Spleen (tissue), 11 donors: ENCODE data around the gene LPP. TPM values are rescaled to one million over a fixed set of nuclear protein-coding genes. Genes with fewer than 3 reads are reported as not detected.

ENCODE experiments used
- DNase-seq: peaks from one replicate; pipeline ENCODE4 v3.0.0-alpha.2; 2020
- H3K27ac ChIP-seq, 8 donors: fragments of 200-600 bp; sonication (generic) in 7 of 8; 1 replicate in 4 of 8; 2 replicates in 4 of 8; pipeline versions ENCODE4 v1.5.0 to v1.8.0; 2016 to 2021; ENCODE audit warnings: inconsistent platforms in 4 of 8, mild to moderate bottlenecking in 4 of 8, moderate library complexity in 1 of 8
- H3K27me3 ChIP-seq, 7 donors: fragments of 200-600 bp; sonication (generic) in 6 of 7; replicated peaks in 1 of 7; 1 replicate in 4 of 7; 2 replicates in 3 of 7; pipeline versions ENCODE4 v1.5.0 to v1.8.0; 2016 to 2021; ENCODE audit warnings: inconsistent platforms in 3 of 7, mild to moderate bottlenecking in 1 of 7
- H3K36me3 ChIP-seq, 6 donors: fragments of 200-600 bp; sonication (generic) in 5 of 6; 1 replicate in 4 of 6; 2 replicates in 2 of 6; pipeline versions ENCODE4 v1.5.0 to v1.8.0; 2016 to 2021; ENCODE audit warnings: inconsistent platforms in 2 of 6
- H3K4me1 ChIP-seq, 6 donors: fragments of 200-600 bp; sonication (generic) in 5 of 6; 1 replicate in 3 of 6; 2 replicates in 3 of 6; pipeline versions ENCODE4 v1.5.0 to v1.8.0; 2016 to 2021; ENCODE audit warnings: inconsistent platforms in 3 of 6
- H3K4me3 ChIP-seq, 8 donors: fragments of 200-600 bp; sonication (generic) in 7 of 8; 1 replicate in 4 of 8; 2 replicates in 4 of 8; pipeline versions ENCODE4 v1.5.0 to v1.8.0; 2016 to 2021; ENCODE audit warnings: inconsistent platforms in 4 of 8, mild to moderate bottlenecking in 4 of 8, moderate library complexity in 2 of 8
- H3K9me3 ChIP-seq, 8 donors: fragments of 200-600 bp; sonication (generic) in 7 of 8; 1 replicate in 4 of 8; 2 replicates in 4 of 8; pipeline versions ENCODE4 v1.5.0 to v1.8.0; 2016 to 2021; ENCODE audit warnings: inconsistent platforms in 4 of 8
- POLR2A ChIP-seq, 3 donors: fragments of 450-650 bp; IDR thresholded peaks; one replicate each; pipeline ENCODE4 v1.5.1; 2017; ENCODE audit warnings: antibody characterized with exemption in 3 of 3, mild to moderate bottlenecking in 1 of 3
- POLR2AphosphoS5 ChIP-seq, 3 donors: sonication (generic); formaldehyde crosslinking; IDR thresholded peaks; one replicate each; pipeline ENCODE4 v1.5.1; 2017; ENCODE audit warnings: antibody characterized with exemption in 3 of 3
- WGBS, 5 donors: extraction: QIAGEN DNeasy Blood & Tissue Kit in 3 of 5; methylation state at CpG; one replicate each; pipeline versions ENCODE4 v1.1.5 to v1.1.7; 2013 to 2018; 5-methylcytosine and 5-hydroxymethylcytosine counted together
- intact Hi-C: fragments of 100-400 bp; cut with DNase I; formaldehyde crosslinking; loops from one replicate; pipeline ENCODE4 v1.15.0; 2023; ENCODE audit warnings: low total_unique reads
- polyA plus RNA-seq, 3 donors: library from polyadenylated mRNA; stranded (reverse); fragments of 200-250 nt; gene quantifications; one replicate each; pipeline ENCODE4 v1.2.1, GENCODE V29; 2013
- total RNA-seq, 7 donors: library from RNA; depleted of rRNA in 3 of 7; stranded (reverse); fragments of >200 nt in 3 of 7; fragmentation: NEBNext Ultra II Directional in 4 of 7; extraction: Animal tissue kit (Norgen Biotek cat#: 25700) in 4 of 7; gene quantifications; one replicate each; pipeline versions ENCODE4 v1.1.0 to v1.2.1, GENCODE V29; 2016 to 2021
- TF ChIP-seq, protein P1 (sequence below), 11 experiments: fragments of 200-600 bp in 7 of 11; fragments of 450-650 bp in 4 of 11; sonication (generic) in 4 of 11; IDR thresholded peaks in 8 of 11; conservative IDR thresholded peaks in 3 of 11; 1 replicate in 7 of 11; 2 replicates in 4 of 11; pipeline versions ENCODE4 v1.4.0 to v1.8.0; 2016 to 2021; ENCODE audit warnings: antibody characterized with exemption in 11 of 11, inconsistent platforms in 4 of 11, mild to moderate bottlenecking in 1 of 11
- donor health status: healthy with polysubstance abuse.
- donor health status: DM: no; HTN: no; CAD: no; lungs with moderate emphysema.
- donor health status: DM: no; HTN: no; CAD: no.
- donor health status: Bipolar disorder and iron deficiency.
- donor health status: healthy.
- donor health status: DM: no; HTN: no; CAD: no.
- donor health status: DM: yes; HTN: yes; CAD: no.

LPP gene
- total and polyA plus RNA-seq, 10 donors = 2.4 to 270 (median 156) TPM

DNA sequence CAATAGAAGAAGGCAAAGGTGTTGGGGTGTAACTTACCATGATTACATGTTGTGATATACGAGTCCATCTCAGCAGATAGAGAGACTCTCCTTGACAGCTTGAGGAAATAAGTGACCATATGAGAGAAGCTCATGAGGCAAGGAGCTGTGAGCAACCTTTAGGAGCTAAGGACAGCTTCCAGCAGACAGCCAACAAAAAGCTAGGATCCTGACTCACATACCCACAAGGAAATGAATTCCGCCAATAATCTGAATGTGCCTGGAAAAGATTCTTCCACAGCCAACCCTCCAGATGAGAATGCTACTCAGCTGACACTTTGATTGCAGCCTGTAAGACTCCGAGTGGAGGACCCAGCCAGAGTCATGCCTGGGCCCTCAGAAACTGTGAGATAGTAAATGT lies 678.2 kb downstream of the LPP start:
- Histone ChIP-seq H3K36me3 (no peaks in the 10 kb centered on the region), H3K27ac (no peak overlapping the region), H3K27me3 (no peaks in the 10 kb centered on the region), H3K4me3 (no peak overlapping the region), H3K9me3 (no peaks in the 10 kb centered on the region), H3K4me1 (peaks cover 0 to 23% (median 3%) of the 10 kb centered on the region in 6 donors)
- no peak for TF ChIP-seq POLR2AphosphoS5 (IDR thresholded peaks at IDR 0.05)
- TF ChIP-seq, protein P1, sequence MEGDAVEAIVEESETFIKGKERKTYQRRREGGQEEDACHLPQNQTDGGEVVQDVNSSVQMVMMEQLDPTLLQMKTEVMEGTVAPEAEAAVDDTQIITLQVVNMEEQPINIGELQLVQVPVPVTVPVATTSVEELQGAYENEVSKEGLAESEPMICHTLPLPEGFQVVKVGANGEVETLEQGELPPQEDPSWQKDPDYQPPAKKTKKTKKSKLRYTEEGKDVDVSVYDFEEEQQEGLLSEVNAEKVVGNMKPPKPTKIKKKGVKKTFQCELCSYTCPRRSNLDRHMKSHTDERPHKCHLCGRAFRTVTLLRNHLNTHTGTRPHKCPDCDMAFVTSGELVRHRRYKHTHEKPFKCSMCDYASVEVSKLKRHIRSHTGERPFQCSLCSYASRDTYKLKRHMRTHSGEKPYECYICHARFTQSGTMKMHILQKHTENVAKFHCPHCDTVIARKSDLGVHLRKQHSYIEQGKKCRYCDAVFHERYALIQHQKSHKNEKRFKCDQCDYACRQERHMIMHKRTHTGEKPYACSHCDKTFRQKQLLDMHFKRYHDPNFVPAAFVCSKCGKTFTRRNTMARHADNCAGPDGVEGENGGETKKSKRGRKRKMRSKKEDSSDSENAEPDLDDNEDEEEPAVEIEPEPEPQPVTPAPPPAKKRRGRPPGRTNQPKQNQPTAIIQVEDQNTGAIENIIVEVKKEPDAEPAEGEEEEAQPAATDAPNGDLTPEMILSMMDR (IDR thresholded peaks at IDR 0.05 in 8 of 11, conservative IDR thresholded peaks at IDR 0.05 in 3 of 11) = no peak
- no peak for TF ChIP-seq POLR2A (IDR thresholded peaks at IDR 0.05)
- no peak for DNase-seq
- intact Hi-C loops = no loop called here
- WGBS, 5 donors = 94 to 99% (median 97%) methylated on average over 3 of the region's 3 CpGs

DNA sequence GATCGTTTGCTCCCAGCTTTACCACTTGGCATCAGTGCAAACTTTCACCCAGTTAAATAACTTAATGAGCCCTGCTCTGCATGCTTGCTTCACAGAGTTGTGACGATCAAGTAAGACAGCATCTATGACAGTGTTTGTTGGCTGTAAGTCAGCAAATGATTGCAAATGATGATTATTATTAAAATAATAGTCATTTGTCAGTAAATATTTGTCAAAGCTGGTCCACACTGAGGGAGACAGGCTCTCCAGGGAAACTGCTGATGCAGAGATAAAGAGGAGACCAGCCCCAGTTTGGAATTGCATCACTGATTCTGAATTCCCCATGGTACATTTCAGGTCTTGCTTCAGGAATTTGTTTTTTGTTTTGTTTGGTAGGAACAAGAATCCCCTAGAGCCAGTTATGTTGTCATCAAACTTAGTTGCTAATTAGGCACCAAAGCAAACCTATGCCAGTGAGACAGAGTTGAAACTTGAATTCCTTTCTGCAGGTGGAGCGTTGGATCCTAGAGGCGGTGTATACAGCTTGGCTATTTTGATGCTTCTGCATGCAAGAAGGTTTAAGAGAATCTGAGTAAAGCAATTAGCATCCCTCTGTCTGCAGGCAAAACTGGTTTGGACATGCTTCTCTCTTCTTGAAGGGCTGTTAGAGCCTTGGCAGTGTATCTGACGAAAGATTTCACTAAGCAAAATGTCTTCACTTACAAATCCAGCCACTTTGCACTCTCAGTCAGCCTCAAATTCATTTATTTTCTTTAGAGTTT lies 679.2 kb downstream of the LPP start:
- Histone ChIP-seq H3K9me3 (no peaks in the 10 kb centered on the region), H3K4me1 (peaks cover 0 to 23% (median 3%) of the 10 kb centered on the region in 6 donors), H3K4me3 (no peak overlapping the region), H3K27ac (no peak overlapping the region), H3K27me3 (no peaks in the 10 kb centered on the region), H3K36me3 (no peaks in the 10 kb centered on the region)
- DNase-seq = no peak
- TF ChIP-seq, protein P1 (IDR thresholded peaks at IDR 0.05 in 8 of 11, conservative IDR thresholded peaks at IDR 0.05 in 3 of 11) = no peak
- TF ChIP-seq POLR2A (IDR thresholded peaks at IDR 0.05) (no peak), POLR2AphosphoS5 (IDR thresholded peaks at IDR 0.05) (no peak)
- intact Hi-C loops = no loop called here
- 89 to 92% (median 90%) methylated on average over 5 of the region's 5 CpGs for WGBS, 5 donors

DNA sequence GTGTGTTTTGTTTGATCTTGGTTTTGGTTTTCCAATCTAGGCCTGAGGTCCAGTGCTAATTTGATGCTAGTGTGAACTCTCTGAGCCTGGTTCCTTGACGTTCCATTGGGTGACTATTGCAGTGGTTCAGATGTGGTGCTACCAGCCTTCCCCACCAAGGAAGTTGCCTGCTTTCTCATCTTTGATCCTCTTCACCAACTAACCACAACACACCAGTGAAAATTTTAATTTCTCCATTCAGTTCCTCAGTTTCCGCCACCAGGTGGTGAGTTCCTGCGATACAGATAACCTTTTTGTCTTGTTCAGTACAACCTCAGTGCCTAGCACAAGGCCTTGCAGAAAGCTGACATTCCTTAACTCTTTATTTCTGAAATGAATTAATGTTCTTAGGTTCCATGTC lies 680.4 kb downstream of the LPP start:
- intact Hi-C loops = no loop called here
- H3K27me3 ChIP-seq = no peaks in the 10 kb centered on the region
- no peak overlapping the region for H3K4me3 ChIP-seq
- TF ChIP-seq POLR2AphosphoS5 (IDR thresholded peaks at IDR 0.05) (no peak), POLR2A (IDR thresholded peaks at IDR 0.05) (no peak)
- no peak for DNase-seq
- H3K27ac ChIP-seq = no peak overlapping the region
- no peaks in the 10 kb centered on the region for H3K36me3 ChIP-seq
- H3K4me1 ChIP-seq = peaks cover 0 to 21% (median 3%) of the 10 kb centered on the region in 6 donors
- WGBS, 5 donors = 65 to 86% (median 73%) methylated on average over 3 of the region's 3 CpGs
- peaks cover 0 to 3% (median 0%) of the 10 kb centered on the region in 8 donors for H3K9me3 ChIP-seq

DNA sequence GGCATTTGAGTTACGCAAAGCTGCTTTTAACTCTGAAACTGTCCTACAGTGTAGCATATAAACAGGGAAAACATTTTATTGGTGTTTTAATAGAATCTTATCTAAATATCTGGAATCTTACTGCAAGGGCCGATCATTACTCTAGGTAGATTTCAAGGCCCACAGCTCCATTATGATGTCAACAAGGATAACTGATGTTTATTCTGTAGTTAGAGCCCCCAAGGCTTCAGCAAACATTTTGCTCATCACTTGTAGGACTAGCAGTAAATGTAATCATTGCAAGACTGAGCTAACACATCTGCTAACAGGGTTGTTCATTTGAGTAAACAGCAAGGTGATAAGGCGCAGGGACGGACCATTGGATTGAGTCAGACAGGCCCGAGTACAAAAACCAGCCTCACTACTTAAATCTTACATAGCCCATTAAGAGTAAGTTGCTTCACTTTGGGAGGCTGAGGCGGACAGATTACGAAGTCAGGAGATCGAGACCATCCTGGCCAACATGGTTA lies 685.3 kb downstream of the LPP start:
- Histone ChIP-seq H3K36me3 (no peaks in the 10 kb centered on the region), H3K27ac (no peak overlapping the region), H3K27me3 (no peaks in the 10 kb centered on the region), H3K4me3 (no peak overlapping the region), H3K4me1 (peaks cover 0 to 25% (median 0%) of the 10 kb centered on the region in 6 donors), H3K9me3 (peaks cover 0 to 3% (median 0%) of the 10 kb centered on the region in 8 donors)
- 91 to 97% (median 95%) methylated on average over 8 of the region's 8 CpGs for WGBS, 5 donors
- DNase-seq = no peak
- intact Hi-C loops = no loop called here
- TF ChIP-seq POLR2AphosphoS5 (IDR thresholded peaks at IDR 0.05) = no peak

DNA sequence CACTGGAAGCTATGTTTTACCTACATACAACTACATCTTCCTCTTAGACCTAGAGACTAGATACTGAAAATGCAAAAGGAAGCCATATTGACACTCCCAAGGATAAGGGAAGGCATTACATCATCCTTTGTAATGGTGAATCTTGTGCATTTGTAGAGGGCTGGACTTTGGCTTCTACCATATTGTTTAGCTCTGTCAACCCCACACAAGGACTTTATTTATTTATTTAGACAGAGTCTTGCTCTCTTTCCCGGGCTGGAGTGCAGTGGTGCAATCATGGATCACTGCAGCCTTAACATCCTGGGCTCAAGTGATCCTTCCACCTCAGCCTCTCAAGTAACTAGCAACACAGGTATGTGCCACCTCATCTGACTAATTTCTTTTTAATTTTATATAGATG lies 686.3 kb downstream of the LPP start:
- peaks cover 0 to 25% (median 0%) of the 10 kb centered on the region in 6 donors for H3K4me1 ChIP-seq
- intact Hi-C loops = no loop called here
- no peak overlapping the region for H3K27ac ChIP-seq
- TF ChIP-seq POLR2A (IDR thresholded peaks at IDR 0.05) = no peak
- no peak for TF ChIP-seq POLR2AphosphoS5 (IDR thresholded peaks at IDR 0.05)
- TF ChIP-seq, protein P1 (IDR thresholded peaks at IDR 0.05 in 8 of 11, conservative IDR thresholded peaks at IDR 0.05 in 3 of 11) = no peak
- H3K4me3 ChIP-seq = no peak overlapping the region
- WGBS, 5 donors = 81 to 100% (median 94%) methylated on average over 1 of the region's 1 CpG
- H3K36me3 ChIP-seq = no peaks in the 10 kb centered on the region
- H3K9me3 ChIP-seq = peaks cover 0 to 3% (median 0%) of the 10 kb centered on the region in 8 donors
- DNase-seq = no peak
- no peaks in the 10 kb centered on the region for H3K27me3 ChIP-seq
